Right cardiac atrium (tissue), 5 donors: ENCODE data around the gene C2orf74. TPM values are rescaled to one million over a fixed set of nuclear protein-coding genes. Genes with fewer than 3 reads are reported as not detected.
"Not testable (repeated sequence)": the region's sequence is repeated elsewhere in the genome, so short reads cannot be mapped to it uniquely, and the experiment has no call there.

Experiments used
- ATAC-seq, 2 donors: fragments of 200-7000 bp; cut with Tn5 transposase; one replicate each; pipeline versions ENCODE4 v1.8.0 to v1.9.1; 2020; ENCODE audit warnings: moderate library complexity in 2 of 2, mild to moderate bottlenecking in 1 of 2
- DNase-seq, 3 donors: peaks; one replicate each; pipeline ENCODE4 v3.0.0-alpha.2; 2020
- H3K27ac ChIP-seq: one replicate; pipeline ENCODE4 v1.5.1; 2013; ENCODE audit warnings: mild to moderate bottlenecking, low read length, control low read depth, moderate library complexity
- H3K27me3 ChIP-seq: one replicate; pipeline ENCODE4 v1.6.1; 2013; ENCODE audit not compliant: control insufficient read depth, insufficient read depth
- H3K4me1 ChIP-seq: one replicate; pipeline ENCODE4 v1.6.1; 2013; ENCODE audit warnings: low read length; ENCODE audit not compliant: control insufficient read depth, insufficient read depth
- H3K4me3 ChIP-seq: one replicate; pipeline ENCODE4 v1.5.1; 2013; ENCODE audit warnings: low read length, control low read depth
- H3K9me3 ChIP-seq: one replicate; pipeline ENCODE4 v1.6.1; 2013; ENCODE audit warnings: low read length; ENCODE audit not compliant: control insufficient read depth
- WGBS: extraction: QIAGEN DNeasy Blood & Tissue Kit; methylation state at CpG from one replicate; pipeline ENCODE4 v1.1.7; 2013; 5-methylcytosine and 5-hydroxymethylcytosine counted together
- intact Hi-C, 4 donors: fragments of 100-400 bp; cut with DNase I; formaldehyde crosslinking; loops; one replicate each; pipeline versions ENCODE4 v1.11.0 to v1.14.0; 2022 to 2023
- long read RNA-seq, 4 donors: library from polyadenylated mRNA; unstranded; transcript quantifications; one replicate each; pipeline ENCODE4 v2.0.0, GENCODE V29; 2020 to 2021
- polyA plus RNA-seq: library from polyadenylated mRNA; stranded (reverse); fragments of 200-250 nt; gene quantifications from one replicate; pipeline ENCODE4 v1.2.3, GENCODE V29; 2013
- total RNA-seq, 4 donors: library from RNA; stranded (reverse); fragmentation: NEBNext Ultra II Directional; extraction: Animal tissue kit (Norgen Biotek cat#: 25700); gene quantifications; one replicate each; pipeline ENCODE4 v1.2.1, GENCODE V29; 2021
- donor health status: healthy with polysubstance abuse.
- donor health status: DM: no; HTN: yes; CAD: no.
- donor health status: DM: no; HTN: no; CAD: no.
- donor health status: DM: no; HTN: yes; CAD: no; lungs with severe emphysema.
- donor health status: DM: yes; HTN: yes; CAD: no.

C2orf74 gene
- total RNA-seq (10 to 100 TPM; 14.5 to 34.8 (median 22.4) TPM), polyA plus RNA-seq (63.3 TPM)
- long read RNA-seq, donor 1, partial matches to known transcripts = 0 of 13 reads
- long read RNA-seq, donor 1, other reads (novel, unspliced or antisense) = 9 of 13 reads
- long read RNA-seq, donor 2, transcript C2orf74-202 (4 exons, 879 nt) = major isoform, 8 of 13 reads
- long read RNA-seq, donor 2, partial matches to known transcripts = 0 of 13 reads
- long read RNA-seq, donor 2, other reads (novel, unspliced or antisense) = 4 of 13 reads
- long read RNA-seq, donor 3, partial matches to known transcripts = 0 of 3 reads
- long read RNA-seq, donor 3, other reads (novel, unspliced or antisense) = 1 of 3 reads
- long read RNA-seq, donor 4, partial matches to known transcripts = 0 of 4 reads
- long read RNA-seq, donor 4, other reads (novel, unspliced or antisense) = 2 of 4 reads

DNA sequence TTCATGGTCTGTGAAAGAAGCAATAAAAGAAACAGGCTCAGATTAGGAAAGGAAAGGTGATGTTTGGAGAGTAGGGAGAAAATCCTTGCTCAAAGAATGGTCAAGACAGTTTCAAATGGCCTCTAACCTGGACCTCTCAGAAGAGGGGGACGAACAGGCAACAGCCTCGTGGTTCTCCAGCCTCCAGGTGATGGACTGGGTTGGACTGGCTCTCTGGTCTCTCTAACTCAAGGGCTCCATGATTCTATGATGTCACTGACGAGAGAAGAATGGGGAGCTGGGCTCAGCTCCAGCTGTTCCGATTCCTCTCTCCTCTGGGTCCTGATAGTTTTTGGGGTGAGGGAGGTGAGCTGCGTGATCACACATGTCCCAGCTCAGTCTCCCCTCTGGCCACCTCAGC is at the start of gene C2orf74:
C2orf74 (plus strand) TSS at position 301 of the 400 bp plus-strand sequence. CDS start 327 bp downstream, outside the sequence.
- no peaks in the 10 kb centered on the region for H3K4me1 ChIP-seq
- no peaks in the 10 kb centered on the region for H3K9me3 ChIP-seq
- no peaks in the 10 kb centered on the region for H3K27me3 ChIP-seq
- ATAC-seq = no peak
- no peak for DNase-seq
- intact Hi-C loops = no loop called here
- no peak within 1 kb of the TSS for H3K4me3 ChIP-seq
- H3K27ac ChIP-seq = no peak within 1 kb of the TSS
- WGBS = 92% methylated on average over 5 of the region's 5 CpGs

GRCh38 chr2:61114147-61114546 is 47.8 kb upstream of the C2orf74 start:
- ATAC-seq (no peak), DNase-seq (no peak)
- H3K27ac ChIP-seq = no peak overlapping the region
- no peaks in the 10 kb centered on the region for H3K4me1 ChIP-seq
- H3K27me3 ChIP-seq = no peaks in the 10 kb centered on the region
- no peaks in the 10 kb centered on the region for H3K9me3 ChIP-seq
- H3K4me3 ChIP-seq = no peak overlapping the region
- intact Hi-C loops = no loop called here
- WGBS = 90% methylated on average over 6 of the region's 6 CpGs

GRCh38 chr2:61116302-61116701 is 45.7 kb upstream of the C2orf74 start:
- H3K4me3 ChIP-seq = no peak overlapping the region
- no peak for ATAC-seq
- no peak overlapping the region for H3K27ac ChIP-seq
- intact Hi-C loops = no loop called here
- no peaks in the 10 kb centered on the region for H3K4me1 ChIP-seq
- H3K9me3 ChIP-seq = no peaks in the 10 kb centered on the region
- DNase-seq = no peak
- 98% methylated on average over 2 of the region's 2 CpGs for WGBS
- no peaks in the 10 kb centered on the region for H3K27me3 ChIP-seq

GRCh38 chr2:61117534-61117933 is 44.5 kb upstream of the C2orf74 start:
- Histone ChIP-seq H3K4me3 (no peak overlapping the region), H3K27me3 (no peaks in the 10 kb centered on the region), H3K27ac (no peak overlapping the region), H3K9me3 (no peaks in the 10 kb centered on the region), H3K4me1 (no peaks in the 10 kb centered on the region)
- no peak for ATAC-seq
- intact Hi-C loops = no loop called here
- DNase-seq = no peak
- WGBS = 99% methylated on average over 1 of the region's 1 CpG

DNA sequence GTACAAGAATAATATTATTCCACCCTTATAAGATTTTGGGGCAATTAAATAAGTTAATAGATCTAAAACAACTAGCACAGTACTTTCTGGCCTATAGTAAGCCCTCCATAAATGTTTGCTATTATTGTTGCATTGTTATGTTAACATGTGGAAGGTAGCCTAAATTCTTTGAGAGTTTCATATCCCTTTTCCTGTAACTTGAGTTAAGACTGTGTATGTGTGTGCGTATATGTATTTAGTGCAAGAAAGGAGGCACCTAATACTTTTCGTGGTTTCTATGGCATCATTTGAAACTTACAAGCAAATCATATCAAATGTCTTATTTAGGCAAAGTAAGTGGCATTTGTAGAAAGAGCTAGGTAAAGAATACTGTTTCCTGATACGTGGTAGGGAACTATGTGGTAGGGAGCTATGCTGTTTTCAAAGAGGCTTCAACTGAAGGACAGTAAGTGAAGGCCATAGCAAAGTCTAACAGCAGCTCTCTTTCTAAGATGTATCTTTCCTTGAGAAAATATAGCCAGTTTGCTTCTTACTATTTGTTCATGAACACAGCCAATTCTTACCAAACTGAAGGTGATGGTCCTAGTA is 36.8 kb upstream of the C2orf74 start:
- Histone ChIP-seq H3K27me3 (no peaks in the 10 kb centered on the region), H3K9me3 (no peaks in the 10 kb centered on the region), H3K4me1 (no peaks in the 10 kb centered on the region), H3K27ac (no peak overlapping the region), H3K4me3 (no peak overlapping the region)
- WGBS = 87% methylated on average over 3 of the region's 3 CpGs
- ATAC-seq = no peak
- no peak for DNase-seq
- intact Hi-C loops = no loop called here

GRCh38 chr2:61125798-61126197 is 36.2 kb upstream of the C2orf74 start:
- no peak for DNase-seq
- no peaks in the 10 kb centered on the region for H3K4me1 ChIP-seq
- H3K4me3 ChIP-seq = no peak overlapping the region
- H3K9me3 ChIP-seq = no peaks in the 10 kb centered on the region
- intact Hi-C loops = no loop called here
- 84% methylated on average over 3 of the region's 3 CpGs for WGBS
- no peak for ATAC-seq
- no peak overlapping the region for H3K27ac ChIP-seq
- no peaks in the 10 kb centered on the region for H3K27me3 ChIP-seq

DNA sequence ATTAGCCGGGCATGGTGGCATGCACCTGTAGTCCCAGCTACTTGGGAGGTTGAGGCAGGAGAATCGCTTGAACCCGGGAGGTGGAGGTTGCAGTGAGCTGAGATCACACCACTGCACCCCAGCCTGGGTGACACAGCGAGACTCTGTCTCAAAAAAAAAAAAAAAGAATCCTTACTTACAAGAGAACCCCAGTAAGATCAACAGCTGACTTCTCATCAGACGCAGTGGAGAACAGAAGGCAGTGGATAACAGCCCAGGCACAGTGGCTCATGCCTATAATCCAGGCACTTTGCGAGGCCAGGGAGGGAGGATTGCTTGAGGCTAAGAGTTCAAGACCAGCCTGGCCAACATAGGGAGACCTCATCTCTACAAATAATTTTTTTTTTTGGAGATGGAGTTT is 33.9 kb upstream of the C2orf74 start:
- H3K27ac ChIP-seq, H3K9me3 ChIP-seq, H3K27me3 ChIP-seq, ATAC-seq, H3K4me3 ChIP-seq, DNase-seq, intact Hi-C loops, H3K4me1 ChIP-seq: not testable (repeated sequence)
- 93% methylated on average over 6 of the region's 6 CpGs for WGBS

DNA sequence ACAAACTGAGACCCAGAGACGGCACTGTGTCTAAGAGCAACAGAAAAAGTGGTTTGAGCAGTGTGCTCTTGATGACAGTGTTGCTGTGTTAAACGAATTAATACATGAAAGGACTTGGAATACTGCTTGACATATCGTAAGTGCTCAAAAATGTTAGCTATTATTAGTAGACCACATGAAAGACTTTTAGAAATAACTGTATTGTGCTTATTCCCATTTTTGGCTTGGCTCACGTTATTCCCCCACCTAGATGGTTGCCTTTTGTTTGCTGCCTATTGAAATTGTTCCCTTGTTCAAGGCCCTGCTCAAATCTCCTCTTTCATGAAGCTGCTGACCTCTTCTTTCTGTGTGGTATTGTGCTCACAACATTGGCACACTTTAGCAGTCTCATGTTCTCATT is 27.8 kb upstream of the C2orf74 start:
- DNase-seq = no peak

DNA sequence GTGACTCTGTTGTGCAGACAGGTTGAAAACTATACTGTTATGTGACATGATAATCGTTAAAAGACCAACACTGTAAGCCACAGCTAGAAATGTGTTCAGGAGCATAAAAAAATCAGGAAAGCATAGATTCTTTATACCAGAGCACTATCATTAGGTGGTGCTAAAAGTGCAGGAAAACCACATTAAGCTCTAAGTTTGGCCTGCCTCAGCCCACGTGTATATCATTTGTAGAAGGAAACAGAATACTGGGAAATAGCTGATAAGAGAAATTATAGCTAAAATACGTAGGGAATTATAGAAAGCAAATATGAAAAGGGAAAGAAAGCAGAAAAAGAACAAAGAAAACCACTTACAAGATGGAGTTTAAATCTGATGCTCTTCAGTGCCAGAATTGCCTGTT is 26.5 kb upstream of the C2orf74 start:
- no peak overlapping the region for H3K27ac ChIP-seq
- no peaks in the 10 kb centered on the region for H3K27me3 ChIP-seq
- H3K4me1 ChIP-seq = no peaks in the 10 kb centered on the region
- no peaks in the 10 kb centered on the region for H3K9me3 ChIP-seq
- 16% methylated on average over 3 of the region's 3 CpGs for WGBS
- ATAC-seq (peak; percentile 51 to 54), DNase-seq (no peak)
- intact Hi-C loops = no loop called here
- no peak overlapping the region for H3K4me3 ChIP-seq

More for the DNA sequence above, 27.8 kb upstream of the C2orf74 start:
- no peaks in the 10 kb centered on the region for H3K9me3 ChIP-seq
- WGBS = 70% methylated on average over 4 of the region's 4 CpGs
- H3K27ac ChIP-seq = no peak overlapping the region
- H3K4me1 ChIP-seq = no peaks in the 10 kb centered on the region
- no peak overlapping the region for H3K4me3 ChIP-seq
- no peak for ATAC-seq
- intact Hi-C loops = no loop called here
- no peaks in the 10 kb centered on the region for H3K27me3 ChIP-seq

DNA sequence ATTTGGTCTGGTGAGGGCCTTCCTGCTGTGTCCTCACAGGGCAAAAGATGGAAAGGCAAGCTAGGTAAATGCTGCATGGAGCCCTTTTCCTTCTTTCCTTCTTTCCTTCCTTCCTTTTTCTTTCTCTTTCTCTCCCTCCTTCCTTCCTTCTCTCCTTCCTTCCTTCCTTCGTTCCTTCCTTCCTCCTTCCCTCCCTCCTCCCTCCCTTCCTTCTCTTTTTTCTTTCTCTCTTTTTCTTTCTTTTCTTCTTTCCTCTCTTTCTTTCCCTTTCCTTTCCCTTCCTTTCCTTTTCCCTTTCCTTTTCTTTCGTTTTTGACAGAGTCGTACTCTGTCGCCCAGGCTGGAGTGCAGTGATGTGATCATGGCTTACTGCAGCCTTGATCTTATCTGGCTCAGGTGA is 23.1 kb upstream of the C2orf74 start:
- Histone ChIP-seq H3K4me3 (no peak overlapping the region), H3K4me1 (no peaks in the 10 kb centered on the region), H3K9me3 (no peaks in the 10 kb centered on the region), H3K27me3 (no peaks in the 10 kb centered on the region), H3K27ac (no peak overlapping the region)
- ATAC-seq = no peak
- 85% methylated on average over 4 of the region's 4 CpGs for WGBS
- intact Hi-C loops = no loop called here
- no peak for DNase-seq

GRCh38 chr2:61141151-61141550 is 20.8 kb upstream of the C2orf74 start:
- 92% methylated on average over 1 of the region's 1 CpG for WGBS
- Histone ChIP-seq H3K9me3 (no peaks in the 10 kb centered on the region), H3K4me1 (peaks cover 3% of the 10 kb centered on the region), H3K4me3 (no peak overlapping the region), H3K27me3 (no peaks in the 10 kb centered on the region), H3K27ac (no peak overlapping the region)
- intact Hi-C loops = no loop called here
- ATAC-seq = no peak
- DNase-seq = no peak
